SU-DHL-6 (cell line): ENCODE measurements around the gene HMGB2.

Source experiments
- CTCF ChIP-seq: fragments of 200-600 bp; sonication (generic); IDR thresholded peaks from one replicate; pipeline ENCODE4 v1.5.1; 2017; ENCODE audit warnings: antibody characterized with exemption, mild to moderate bottlenecking, low read length, moderate library complexity; ENCODE audit not compliant: insufficient read depth, poor library complexity, severe bottlenecking
- EZH2phosphoT487 ChIP-seq: fragments of 200-600 bp; sonication (generic), shearing (Covaris generic); conservative IDR thresholded peaks from 2 replicates; pipeline ENCODE4 v1.6.1; 2018; ENCODE audit warnings: mild to moderate bottlenecking, antibody characterized with exemption, low read length, moderate library complexity, mixed read lengths

GRCh38 chr4:173367285-173367684 is 33.1 kb upstream of the HMGB2 start:
- TF ChIP-seq CTCF: no peak
- no peak for TF ChIP-seq EZH2phosphoT487
